K562 (cell line): ENCODE results near the gene SERPINB12. TPM values are rescaled to one million over a fixed set of nuclear protein-coding genes. Genes with fewer than 3 reads are reported as not detected.

Source experiments
- SIN3B ChIP-seq: fragments of 450-650 bp; IDR thresholded peaks from 2 replicates; pipeline ENCODE4 v1.6.1; 2017; ENCODE audit warnings: low read depth, mild to moderate bottlenecking, moderate library complexity
- ZNF274 ChIP-seq: IDR thresholded peaks from 2 replicates; pipeline ENCODE4 v1.6.1; 2011; ENCODE audit warnings: low read depth, mild to moderate bottlenecking, low read length, moderate library complexity, borderline replicate concordance
- polyA plus RNA-seq, 8 experiments: library from polyadenylated mRNA; depleted of rRNA in 4 of 8; stranded (reverse) in 5 of 8; unstranded in 3 of 8; fragments of >200 nt; fragmentation: Nextera tagmentation in 2 of 8; fragmentation: Illumina TruSeq in 1 of 8; extraction: Ambion mirVana in 2 of 8; extraction: Trizol in 1 of 8; gene quantifications; 2 replicates each; pipeline versions ENCODE4 v1.2.1 to v1.2.3, GENCODE V29; 2011 to 2014; ENCODE audit warnings: inconsistent platforms in 1 of 8, missing spikeins in 1 of 8
- total RNA-seq, 7 experiments: library from RNA; depleted of rRNA in 6 of 7; stranded (reverse); fragments of >200 nt in 6 of 7; fragmentation: Illumina TruSeq in 2 of 7; extraction: Trizol in 2 of 7; gene quantifications; 2 replicates each; pipeline versions ENCODE4 v1.2.1 to v1.2.3, GENCODE V29; 2011 to 2021; ENCODE audit warnings: low replicate concordance in 1 of 7
- TF ChIP-seq, protein P1 (sequence below): fragments of 450-650 bp; IDR thresholded peaks from 2 replicates; pipeline ENCODE4 v1.6.1; 2016; ENCODE audit warnings: low read depth

SERPINB12 gene
- total and polyA plus RNA-seq, 9 of the 15 experiments (the other 6 are each of a cell fraction or from before 2014, with no cell fraction given) = not detected

GRCh38 chr18:63591725-63592124 lies 49.6 kb downstream of the SERPINB12 start (continued):
- TF ChIP-seq, protein P1, sequence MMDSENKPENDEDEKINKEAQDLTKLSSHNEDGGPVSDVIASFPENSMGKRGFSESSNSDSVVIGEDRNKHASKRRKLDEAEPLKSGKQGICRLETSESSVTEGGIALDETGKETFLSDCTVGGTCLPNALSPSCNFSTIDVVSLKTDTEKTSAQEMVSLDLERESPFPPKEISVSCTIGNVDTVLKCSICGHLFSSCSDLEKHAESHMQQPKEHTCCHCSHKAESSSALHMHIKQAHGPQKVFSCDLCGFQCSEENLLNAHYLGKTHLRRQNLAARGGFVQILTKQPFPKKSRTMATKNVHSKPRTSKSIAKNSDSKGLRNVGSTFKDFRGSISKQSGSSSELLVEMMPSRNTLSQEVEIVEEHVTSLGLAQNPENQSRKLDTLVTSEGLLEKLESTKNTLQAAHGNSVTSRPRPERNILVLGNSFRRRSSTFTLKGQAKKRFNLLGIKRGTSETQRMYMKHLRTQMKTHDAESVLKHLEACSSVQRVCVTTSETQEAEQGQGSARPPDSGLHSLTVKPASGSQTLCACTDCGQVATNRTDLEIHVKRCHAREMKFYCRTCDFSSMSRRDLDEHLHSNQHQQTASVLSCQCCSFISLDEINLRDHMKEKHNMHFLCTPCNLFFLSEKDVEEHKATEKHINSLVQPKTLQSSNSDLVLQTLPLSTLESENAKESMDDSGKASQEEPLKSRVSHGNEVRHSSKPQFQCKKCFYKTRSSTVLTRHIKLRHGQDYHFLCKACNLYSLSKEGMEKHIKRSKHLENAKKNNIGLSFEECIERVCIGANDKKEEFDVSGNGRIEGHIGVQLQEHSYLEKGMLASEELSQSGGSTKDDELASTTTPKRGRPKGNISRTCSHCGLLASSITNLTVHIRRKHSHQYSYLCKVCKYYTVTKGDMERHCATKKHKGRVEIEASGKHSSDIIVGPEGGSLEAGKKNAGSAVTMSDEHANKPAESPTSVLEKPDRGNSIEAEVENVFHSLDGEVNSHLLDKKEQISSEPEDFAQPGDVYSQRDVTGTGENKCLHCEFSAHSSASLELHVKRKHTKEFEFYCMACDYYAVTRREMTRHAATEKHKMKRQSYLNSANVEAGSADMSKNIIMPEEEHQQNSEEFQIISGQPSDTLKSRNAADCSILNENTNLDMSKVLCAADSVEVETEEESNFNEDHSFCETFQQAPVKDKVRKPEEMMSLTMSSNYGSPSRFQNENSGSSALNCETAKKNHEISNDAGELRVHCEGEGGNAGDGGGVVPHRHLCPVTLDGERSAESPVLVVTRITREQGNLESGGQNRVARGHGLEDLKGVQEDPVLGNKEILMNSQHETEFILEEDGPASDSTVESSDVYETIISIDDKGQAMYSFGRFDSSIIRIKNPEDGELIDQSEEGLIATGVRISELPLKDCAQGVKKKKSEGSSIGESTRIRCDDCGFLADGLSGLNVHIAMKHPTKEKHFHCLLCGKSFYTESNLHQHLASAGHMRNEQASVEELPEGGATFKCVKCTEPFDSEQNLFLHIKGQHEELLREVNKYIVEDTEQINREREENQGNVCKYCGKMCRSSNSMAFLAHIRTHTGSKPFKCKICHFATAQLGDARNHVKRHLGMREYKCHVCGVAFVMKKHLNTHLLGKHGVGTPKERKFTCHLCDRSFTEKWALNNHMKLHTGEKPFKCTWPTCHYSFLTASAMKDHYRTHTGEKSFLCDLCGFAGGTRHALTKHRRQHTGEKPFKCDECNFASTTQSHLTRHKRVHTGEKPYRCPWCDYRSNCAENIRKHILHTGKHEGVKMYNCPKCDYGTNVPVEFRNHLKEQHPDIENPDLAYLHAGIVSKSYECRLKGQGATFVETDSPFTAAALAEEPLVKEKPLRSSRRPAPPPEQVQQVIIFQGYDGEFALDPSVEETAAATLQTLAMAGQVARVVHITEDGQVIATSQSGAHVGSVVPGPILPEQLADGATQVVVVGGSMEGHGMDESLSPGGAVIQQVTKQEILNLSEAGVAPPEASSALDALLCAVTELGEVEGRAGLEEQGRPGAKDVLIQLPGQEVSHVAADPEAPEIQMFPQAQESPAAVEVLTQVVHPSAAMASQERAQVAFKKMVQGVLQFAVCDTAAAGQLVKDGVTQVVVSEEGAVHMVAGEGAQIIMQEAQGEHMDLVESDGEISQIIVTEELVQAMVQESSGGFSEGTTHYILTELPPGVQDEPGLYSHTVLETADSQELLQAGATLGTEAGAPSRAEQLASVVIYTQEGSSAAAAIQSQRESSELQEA = no peak
- TF ChIP-seq SIN3B (no peak), ZNF274 (no peak)
